Stomach smooth muscle (tissue), 2 donors: Measurements from ENCODE around the gene BRAF.
A peak's percentile ranks its signal among the peaks of the same experiment; 100 is the strongest.
"Not testable (repeated sequence)": the region's sequence is repeated elsewhere in the genome, so short reads cannot be mapped to it uniquely, and the experiment has no call there.

Experiments used
- H3K27ac ChIP-seq: one replicate; pipeline ENCODE4 v1.7.0; 2013; ENCODE audit warnings: mild to moderate bottlenecking, low read length, inconsistent platforms
- H3K27me3 ChIP-seq, 2 donors: one replicate each; pipeline ENCODE4 v1.7.0; 2013; ENCODE audit warnings: low read length in 2 of 2; ENCODE audit not compliant: insufficient read depth in 2 of 2, control insufficient read depth in 1 of 2
- H3K36me3 ChIP-seq, 2 donors: one replicate each; pipeline ENCODE4 v1.7.0; 2013; ENCODE audit warnings: low read length in 2 of 2; ENCODE audit not compliant: control insufficient read depth in 2 of 2, insufficient read depth in 2 of 2
- H3K4me1 ChIP-seq: one replicate; pipeline ENCODE4 v1.7.0; 2013; ENCODE audit warnings: low read length; ENCODE audit not compliant: control insufficient read depth, insufficient read depth
- H3K4me3 ChIP-seq, 2 donors: one replicate each; pipeline ENCODE4 v1.7.0; 2013; ENCODE audit warnings: low read length in 2 of 2
- H3K9ac ChIP-seq, 2 donors: one replicate each; pipeline ENCODE4 v1.7.0; 2013; ENCODE audit warnings: low read length in 2 of 2, mild to moderate bottlenecking in 1 of 2
- H3K9me3 ChIP-seq, 2 donors: one replicate each; pipeline ENCODE4 v1.7.0; 2013; ENCODE audit warnings: low read length in 2 of 2; ENCODE audit not compliant: control insufficient read depth in 2 of 2
- donor health status: healthy.
- donor health status: Pancreatic carcinoma.

BRAF gene

GRCh38 chr7:140937702-140938264, 13.1 kb upstream of the BRAF start:
- Histone ChIP-seq H3K9me3 (no peaks in the 10 kb centered on the region), H3K27me3 (no peaks in the 10 kb centered on the region), H3K27ac (no peak overlapping the region), H3K9ac (no peak overlapping the region), H3K4me1 (no peaks in the 10 kb centered on the region), H3K4me3 (no peak overlapping the region), H3K36me3 (no peaks in the 10 kb centered on the region)

- no peak overlapping the region for H3K4me3 ChIP-seq
Measured at GRCh38 chr7:140928491-140929309, 4.0 kb upstream of the BRAF start.

GRCh38 chr7:140927945-140928344, 3.2 kb upstream of the BRAF start:
- not testable (repeated sequence) for H3K4me1 ChIP-seq, H3K27ac ChIP-seq, H3K4me3 ChIP-seq, H3K36me3 ChIP-seq, H3K27me3 ChIP-seq, H3K9me3 ChIP-seq, H3K9ac ChIP-seq

More at GRCh38 chr7:140928491-140929309, 4.0 kb upstream of the BRAF start:
- H3K9ac ChIP-seq: no peak overlapping the region
- H3K4me1 ChIP-seq: peaks cover 2% of the 10 kb centered on the region
- H3K27ac ChIP-seq: no peak overlapping the region
- H3K36me3 ChIP-seq: no peaks in the 10 kb centered on the region
- H3K27me3 ChIP-seq: no peaks in the 10 kb centered on the region
- H3K9me3 ChIP-seq: no peaks in the 10 kb centered on the region

DNA sequence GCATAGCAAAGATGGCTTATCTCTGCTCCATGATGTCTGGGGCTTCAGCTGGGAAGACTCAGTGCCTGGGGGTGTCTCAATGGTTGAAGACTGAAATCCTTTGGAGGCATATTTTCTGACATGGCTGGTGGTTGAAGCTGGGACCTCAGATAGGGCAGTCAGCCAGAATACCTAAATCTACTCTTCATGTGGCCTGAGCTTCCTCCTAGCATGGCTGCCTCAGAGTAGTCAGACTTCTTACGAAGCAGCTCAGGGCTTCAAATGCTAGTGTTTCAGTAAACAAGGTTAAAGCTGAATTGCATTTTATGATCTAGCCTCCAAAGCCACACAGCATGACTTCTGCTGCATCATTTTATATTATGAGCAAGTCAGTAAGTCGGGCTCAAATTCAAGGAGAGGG, 2.6 kb upstream of the BRAF start:
- H3K27ac ChIP-seq: no peak overlapping the region
- H3K4me1 ChIP-seq: peaks cover 2% of the 10 kb centered on the region
- H3K27me3 ChIP-seq: no peaks in the 10 kb centered on the region
- no peaks in the 10 kb centered on the region for H3K9me3 ChIP-seq
- no peaks in the 10 kb centered on the region for H3K36me3 ChIP-seq
- no peak overlapping the region for H3K9ac ChIP-seq
- H3K4me3 ChIP-seq: no peak overlapping the region

DNA sequence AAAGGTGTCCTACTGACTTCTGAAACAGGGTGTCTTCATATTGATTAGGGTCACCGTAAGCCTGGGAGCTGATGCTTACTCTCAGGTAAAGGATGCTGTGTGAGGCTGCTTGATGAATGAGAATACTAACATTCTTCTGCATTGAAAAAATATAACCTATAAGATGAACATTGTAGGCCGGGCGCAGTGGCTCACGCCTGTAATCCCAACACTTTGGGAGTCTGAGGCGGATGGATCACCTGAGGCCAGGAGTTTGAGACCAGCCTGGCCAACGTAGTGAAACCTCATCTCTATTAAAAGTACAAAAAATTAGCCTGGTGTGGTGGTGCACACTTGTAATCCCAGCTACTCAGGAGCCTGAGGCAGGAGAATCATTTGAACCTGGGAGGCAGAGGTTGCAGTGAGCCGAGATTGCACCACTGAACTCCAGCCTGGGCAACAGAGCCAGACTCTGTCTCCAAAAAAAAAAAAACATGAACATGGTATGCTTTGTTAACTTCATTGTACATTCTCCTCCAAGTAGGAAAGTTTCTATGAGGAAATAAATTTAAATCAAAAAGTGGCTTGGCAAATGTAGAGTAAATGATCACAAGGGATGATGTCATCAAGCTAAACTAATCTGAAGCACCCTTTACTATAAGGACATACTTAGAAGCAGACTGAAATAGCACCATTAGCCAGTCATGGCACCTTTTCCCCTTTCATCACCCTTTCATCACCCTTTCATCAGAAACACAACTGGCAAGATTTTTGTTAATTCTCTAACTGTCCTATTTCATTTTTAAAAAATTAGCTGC, 1.5 kb upstream of the BRAF start:
- H3K36me3 ChIP-seq: no peaks in the 10 kb centered on the region
- no peak overlapping the region for H3K4me3 ChIP-seq
- no peak overlapping the region for H3K27ac ChIP-seq
- no peaks in the 10 kb centered on the region for H3K9me3 ChIP-seq
- peaks cover 2% of the 10 kb centered on the region for H3K4me1 ChIP-seq
- no peaks in the 10 kb centered on the region for H3K27me3 ChIP-seq
- peak overlapping the region in 1 of 2 donors; percentile 29 for H3K9ac ChIP-seq

DNA sequence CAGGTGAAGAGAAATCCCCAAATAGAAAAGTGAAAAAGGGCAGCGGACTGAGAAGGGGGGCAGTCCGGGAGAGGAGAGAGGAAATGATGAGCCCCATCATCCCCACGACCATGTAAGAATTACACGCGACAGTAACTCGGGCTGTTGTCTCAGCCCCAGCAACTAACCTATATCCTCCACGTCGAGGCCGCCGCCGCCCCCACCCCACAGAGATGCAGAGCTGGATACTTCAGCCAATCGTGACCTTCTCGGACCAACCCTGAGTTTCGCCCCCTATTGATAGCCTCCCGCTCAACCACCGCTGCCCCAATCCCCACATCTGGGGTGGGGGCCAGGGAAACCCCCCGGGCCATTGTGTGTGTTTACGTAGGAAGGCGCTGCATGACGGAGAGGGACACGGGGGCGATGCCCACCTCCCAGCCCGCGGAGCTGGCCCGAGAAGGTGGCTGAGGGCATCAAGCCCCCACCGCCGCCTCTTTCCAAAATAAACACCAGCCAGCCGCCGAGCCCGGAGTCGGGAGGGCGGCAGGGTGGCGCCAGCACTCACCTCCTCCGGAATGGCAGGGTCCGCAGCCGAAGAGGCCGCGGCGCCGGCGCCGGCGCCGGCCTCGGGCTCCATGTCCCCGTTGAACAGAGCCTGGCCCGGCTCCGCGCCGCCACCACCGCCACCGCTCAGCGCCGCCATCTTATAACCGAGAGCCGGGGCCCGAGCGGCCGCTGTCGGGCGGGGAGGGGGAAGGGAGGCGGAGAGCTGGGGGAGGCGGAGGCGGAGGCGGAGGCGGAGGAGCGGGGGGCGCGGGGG, 509 bp downstream of the BRAF start:
- peak overlapping the region; percentile 79 to 93 for H3K9ac ChIP-seq
- H3K9me3 ChIP-seq: no peaks in the 10 kb centered on the region
- H3K4me3 ChIP-seq: peak overlapping the region; percentile 74 to 95
- H3K27me3 ChIP-seq: no peaks in the 10 kb centered on the region
- peaks cover 2% of the 10 kb centered on the region for H3K4me1 ChIP-seq
- H3K27ac ChIP-seq: peak overlapping the region; percentile 97
- no peaks in the 10 kb centered on the region for H3K36me3 ChIP-seq

- Histone ChIP-seq H3K27me3 (no peaks in the 10 kb centered on the region), H3K4me3 (peak overlapping the region; percentile 74 to 95), H3K36me3 (no peaks in the 10 kb centered on the region), H3K27ac (peak overlapping the region; percentile 97), H3K9ac (peak overlapping the region; percentile 79 to 93), H3K9me3 (no peaks in the 10 kb centered on the region), H3K4me1 (peaks cover 2% of the 10 kb centered on the region)
Measured at GRCh38 chr7:140923358-140924006, 1.2 kb downstream of the BRAF start.

DNA sequence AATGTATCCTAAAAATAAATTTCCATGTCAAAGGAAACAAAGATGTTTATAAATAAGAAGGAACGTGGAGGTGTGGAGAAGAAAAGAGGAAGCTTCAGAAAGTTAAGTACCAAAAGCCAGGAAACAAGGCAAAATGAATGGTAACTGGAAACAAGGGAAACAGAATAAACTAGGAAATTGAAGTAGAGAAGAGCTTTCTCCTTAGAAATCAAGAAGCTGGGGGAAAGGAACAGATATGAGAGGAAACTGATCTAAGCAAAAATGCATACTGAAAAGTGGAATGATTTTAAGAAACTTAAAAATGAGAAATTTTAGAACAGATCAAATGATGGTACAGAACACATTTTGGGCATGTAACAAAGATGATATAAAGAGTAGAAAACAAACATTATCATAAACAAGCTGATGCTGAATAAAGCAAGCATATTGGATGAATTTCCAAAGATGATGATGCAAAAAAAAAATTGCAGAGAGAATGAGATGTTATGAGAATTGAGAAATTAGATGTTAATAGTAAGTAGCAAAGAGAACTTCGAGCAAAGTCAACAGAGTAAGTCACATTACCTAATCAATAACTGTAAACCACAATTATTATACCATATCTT, 1.9 kb downstream of the BRAF start:
- no peaks in the 10 kb centered on the region for H3K36me3 ChIP-seq
- H3K27me3 ChIP-seq: no peaks in the 10 kb centered on the region
- H3K9ac ChIP-seq: no peak overlapping the region
- H3K4me3 ChIP-seq: no peak overlapping the region
- H3K4me1 ChIP-seq: peaks cover 2% of the 10 kb centered on the region
- H3K9me3 ChIP-seq: no peaks in the 10 kb centered on the region
- no peak overlapping the region for H3K27ac ChIP-seq

DNA sequence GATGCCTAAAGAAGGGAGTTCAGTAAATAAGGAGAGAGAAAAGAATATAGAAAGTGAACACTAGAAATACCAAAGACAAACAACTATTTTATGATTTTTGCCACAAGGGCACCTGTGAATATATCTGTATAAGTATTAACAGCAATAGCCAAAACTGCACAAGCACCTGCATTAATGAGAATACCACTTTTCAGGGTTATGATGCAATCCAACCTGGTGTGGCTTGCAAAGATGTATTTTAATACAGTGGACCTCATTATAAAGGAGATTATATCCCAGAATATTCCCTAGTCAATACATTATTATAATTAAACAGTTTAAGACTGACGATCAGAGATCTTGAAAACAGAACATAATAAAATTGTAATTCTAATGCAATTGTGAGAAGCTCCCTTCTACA, 4.0 kb downstream of the BRAF start:
- Histone ChIP-seq H3K4me3 (no peak overlapping the region), H3K4me1 (peaks cover 1% of the 10 kb centered on the region)

DNA sequence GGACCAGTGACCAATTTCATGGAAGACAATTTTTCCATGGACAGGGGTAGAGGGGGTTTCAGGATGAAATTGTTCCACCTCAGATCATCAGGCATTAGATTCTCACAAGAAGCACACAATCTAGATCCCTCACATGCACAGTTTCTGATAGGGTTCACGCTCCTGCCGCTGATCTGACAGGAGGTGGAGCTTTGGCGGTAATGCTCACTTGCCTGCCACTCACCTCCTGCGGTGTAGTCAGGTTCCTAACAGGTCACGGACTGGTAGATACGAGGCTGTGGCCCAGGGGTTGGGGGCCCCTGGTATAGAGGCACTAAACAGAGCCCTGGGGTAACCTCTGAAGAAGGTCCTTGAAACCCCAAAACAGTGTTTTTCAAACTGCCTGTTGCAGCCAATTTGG, 6.5 kb downstream of the BRAF start:
- Histone ChIP-seq H3K9ac (no peak overlapping the region), H3K36me3 (no peaks in the 10 kb centered on the region), H3K4me3 (no peak overlapping the region), H3K27me3 (no peaks in the 10 kb centered on the region), H3K9me3 (no peaks in the 10 kb centered on the region), H3K4me1 (no peaks in the 10 kb centered on the region), H3K27ac (no peak overlapping the region)

More for the DNA sequence above, 4.0 kb downstream of the BRAF start:
- no peaks in the 10 kb centered on the region for H3K9me3 ChIP-seq
- H3K9ac ChIP-seq: no peak overlapping the region
- no peak overlapping the region for H3K27ac ChIP-seq
- no peaks in the 10 kb centered on the region for H3K36me3 ChIP-seq
- H3K27me3 ChIP-seq: no peaks in the 10 kb centered on the region
